ENCODE measurements around the gene DAW1.

DNA sequence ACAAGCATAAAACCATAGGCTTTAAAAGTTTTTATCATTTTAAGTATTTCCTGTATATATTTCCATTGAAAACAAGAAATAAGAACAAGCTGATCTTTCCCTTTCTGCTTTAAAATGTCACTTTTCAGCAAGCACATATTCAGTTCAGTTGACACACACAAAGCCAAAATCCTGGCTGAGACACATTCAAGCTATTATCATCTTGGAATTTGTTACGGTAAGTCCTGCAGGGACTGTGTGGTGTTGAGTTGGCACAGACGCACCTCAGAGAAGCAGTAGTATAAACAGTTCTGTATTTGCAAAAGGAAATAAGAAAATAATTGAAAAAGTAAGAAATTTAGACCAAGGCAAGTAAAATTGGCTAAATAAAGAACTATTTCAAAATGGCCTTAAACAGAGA, 10.4 kb upstream of the DAW1 start:
- TF ChIP-seq, protein P1, sequence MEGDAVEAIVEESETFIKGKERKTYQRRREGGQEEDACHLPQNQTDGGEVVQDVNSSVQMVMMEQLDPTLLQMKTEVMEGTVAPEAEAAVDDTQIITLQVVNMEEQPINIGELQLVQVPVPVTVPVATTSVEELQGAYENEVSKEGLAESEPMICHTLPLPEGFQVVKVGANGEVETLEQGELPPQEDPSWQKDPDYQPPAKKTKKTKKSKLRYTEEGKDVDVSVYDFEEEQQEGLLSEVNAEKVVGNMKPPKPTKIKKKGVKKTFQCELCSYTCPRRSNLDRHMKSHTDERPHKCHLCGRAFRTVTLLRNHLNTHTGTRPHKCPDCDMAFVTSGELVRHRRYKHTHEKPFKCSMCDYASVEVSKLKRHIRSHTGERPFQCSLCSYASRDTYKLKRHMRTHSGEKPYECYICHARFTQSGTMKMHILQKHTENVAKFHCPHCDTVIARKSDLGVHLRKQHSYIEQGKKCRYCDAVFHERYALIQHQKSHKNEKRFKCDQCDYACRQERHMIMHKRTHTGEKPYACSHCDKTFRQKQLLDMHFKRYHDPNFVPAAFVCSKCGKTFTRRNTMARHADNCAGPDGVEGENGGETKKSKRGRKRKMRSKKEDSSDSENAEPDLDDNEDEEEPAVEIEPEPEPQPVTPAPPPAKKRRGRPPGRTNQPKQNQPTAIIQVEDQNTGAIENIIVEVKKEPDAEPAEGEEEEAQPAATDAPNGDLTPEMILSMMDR (optimal IDR thresholded peaks at IDR 0.05 in 1 of 3, IDR thresholded peaks at IDR 0.05 in 1 of 3, conservative IDR thresholded peaks at IDR 0.05 in 1 of 3; ENCODE audit: extremely low read depth in 1 of 3, insufficient read depth in 2 of 3, low read length in 3 of 3): no peak
- TF ChIP-seq EZH2 (IDR thresholded peaks at IDR 0.05; ENCODE audit: low read length): no peak

Measured in keratinocyte (primary cell).